HG03066 (cell line): ENCODE data around the gene POTEM.
A peak's percentile ranks its signal among the peaks of the same experiment; 100 is the strongest.
"Not testable (repeated sequence)": the region's sequence is repeated elsewhere in the genome, so short reads cannot be mapped to it uniquely, and the experiment has no call there.

ENCODE experiments used
- ATAC-seq: cut with Tn5 transposase; IDR thresholded peaks from one replicate; pipeline ENCODE4 v1.9.1; 2021; ENCODE audit warnings: low read depth; ENCODE audit not compliant: unreplicated experiment

POTEM gene

DNA sequence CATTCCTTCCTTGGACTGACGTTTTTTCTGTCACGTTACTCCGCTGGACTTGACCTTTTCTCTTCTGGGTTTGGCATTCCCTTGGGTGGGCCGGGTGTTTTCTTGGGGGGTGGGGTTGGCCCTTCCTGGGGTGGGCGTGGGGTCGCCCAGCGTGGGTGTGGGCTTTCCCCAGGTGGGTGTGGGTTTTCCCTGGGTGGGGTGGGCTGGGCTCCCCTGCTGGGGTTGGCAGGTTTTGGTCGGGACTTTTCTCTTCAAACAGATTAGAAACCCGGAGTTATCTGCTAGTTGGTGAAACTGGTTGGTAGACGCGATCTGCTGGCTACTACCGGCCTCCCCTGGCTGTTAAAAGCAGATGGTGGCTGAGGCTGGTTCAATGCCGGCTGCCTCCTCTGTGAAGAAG, at the start of gene POTEM:
POTEM (plus strand) TSS at position 301 of the 400 bp plus-strand sequence; CDS start at position 353, 52 bp downstream.
- ATAC-seq: not testable (repeated sequence)

DNA sequence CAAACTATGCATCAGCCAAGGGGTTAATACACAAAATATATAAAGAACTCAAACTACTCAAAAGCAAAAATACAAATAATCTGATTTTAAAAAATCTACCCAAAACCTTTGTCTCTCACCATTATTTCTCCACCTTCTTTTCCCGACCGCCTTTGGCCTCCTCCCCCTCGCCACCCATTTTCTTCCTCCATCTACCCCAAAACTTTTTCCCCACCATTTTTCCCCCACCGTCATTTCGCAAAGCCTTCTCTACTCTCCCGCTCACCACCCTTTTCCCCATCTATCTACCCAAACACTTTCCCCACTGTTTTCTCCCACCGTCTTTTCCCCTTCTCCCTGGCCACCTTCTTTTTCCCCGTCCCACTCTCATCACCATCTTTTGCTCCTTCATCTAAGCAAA, 48.9 kb upstream of the POTEM start:
- ATAC-seq: not testable (repeated sequence)

DNA sequence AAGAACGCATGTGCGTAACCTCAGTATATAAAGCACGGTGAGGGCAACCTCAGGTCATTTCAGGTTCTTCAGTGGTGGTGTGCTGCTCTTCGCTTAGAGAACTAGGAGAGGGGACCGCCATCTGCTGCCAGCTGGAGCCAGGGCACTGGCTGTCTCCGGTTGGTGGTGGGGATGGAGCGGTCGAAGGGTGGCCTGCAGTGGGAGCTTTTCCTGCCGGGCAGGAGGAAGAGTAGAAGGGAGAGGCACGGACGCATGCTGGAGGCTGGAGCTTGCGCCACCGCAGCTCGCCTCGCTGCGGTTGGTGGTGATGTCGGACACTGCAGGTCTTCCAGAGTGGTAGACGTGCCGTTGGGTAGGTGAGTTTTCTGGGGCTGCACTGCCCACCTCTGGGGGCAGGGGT, 47.2 kb upstream of the POTEM start:
- ATAC-seq: not testable (repeated sequence)

DNA sequence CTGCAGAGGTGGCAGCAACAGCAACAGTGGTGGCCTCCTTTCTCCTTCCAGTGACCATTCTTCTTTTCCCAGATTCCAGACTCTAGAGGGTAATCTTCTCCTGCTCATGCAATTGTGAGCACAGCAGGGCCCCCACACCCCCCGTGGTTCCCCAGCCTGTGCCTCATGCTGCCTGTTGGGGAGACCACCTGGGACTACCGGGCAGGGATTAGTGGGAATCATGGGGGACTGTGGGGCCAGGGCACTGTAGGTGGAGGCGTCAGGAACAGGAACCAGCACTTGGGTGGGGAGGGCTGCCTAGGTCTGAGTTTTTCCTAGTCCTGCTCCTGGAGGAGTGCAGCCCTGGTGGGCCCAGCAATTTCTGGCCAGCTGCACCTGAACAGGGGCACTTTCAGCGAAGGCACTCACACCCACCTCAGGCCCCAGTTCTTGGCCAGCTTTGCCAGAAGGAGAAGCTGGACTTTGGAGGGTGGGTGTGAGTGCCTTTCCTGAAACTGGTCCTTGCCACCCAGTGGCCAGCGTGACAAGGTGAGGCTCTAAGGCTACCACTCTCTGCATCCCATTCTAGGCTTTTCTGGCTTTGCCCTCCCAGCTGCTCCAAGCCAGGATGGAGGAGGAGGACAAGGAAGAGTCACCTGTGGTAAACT, 46.1 kb upstream of the POTEM start:
- not testable (repeated sequence) for ATAC-seq

DNA sequence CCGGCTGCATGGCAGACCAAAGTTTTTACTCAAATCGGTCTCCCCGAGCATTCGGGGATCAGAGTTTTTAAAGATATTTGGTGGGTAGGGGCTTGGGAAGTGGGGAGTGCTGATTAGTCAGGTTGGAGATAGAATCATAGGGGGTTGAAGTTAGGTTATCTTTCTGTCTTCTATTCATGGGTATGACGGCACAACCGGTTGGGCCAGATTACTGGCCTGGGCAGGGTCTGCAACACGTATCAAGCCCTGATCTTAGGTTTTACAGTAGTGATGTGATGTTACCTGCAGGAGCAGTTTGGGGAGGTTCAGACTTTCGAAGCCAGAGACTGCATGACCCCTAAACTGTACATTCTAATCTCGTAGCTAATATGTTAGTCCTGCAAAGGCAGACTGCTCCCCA, 30.4 kb upstream of the POTEM start:
- not testable (repeated sequence) for ATAC-seq

DNA sequence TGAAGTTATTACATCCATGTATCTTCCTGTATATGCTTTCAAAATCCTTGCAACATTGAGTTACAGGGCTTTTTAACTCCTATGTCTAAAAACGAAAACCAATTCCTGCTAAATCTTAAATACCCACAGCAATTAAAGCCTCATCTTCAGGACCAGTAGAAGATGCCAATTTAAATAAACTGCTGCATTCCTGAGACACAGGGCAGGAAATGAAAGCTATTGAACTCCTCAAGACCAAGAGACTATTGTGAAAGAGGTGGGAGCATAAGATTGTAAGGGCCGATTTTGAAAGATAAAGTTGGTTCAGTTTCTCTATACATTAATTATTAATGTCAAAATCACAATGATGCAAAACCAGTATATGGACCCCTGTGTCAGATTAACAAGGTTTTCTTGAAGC, 28.5 kb upstream of the POTEM start:
- not testable (repeated sequence) for ATAC-seq

DNA sequence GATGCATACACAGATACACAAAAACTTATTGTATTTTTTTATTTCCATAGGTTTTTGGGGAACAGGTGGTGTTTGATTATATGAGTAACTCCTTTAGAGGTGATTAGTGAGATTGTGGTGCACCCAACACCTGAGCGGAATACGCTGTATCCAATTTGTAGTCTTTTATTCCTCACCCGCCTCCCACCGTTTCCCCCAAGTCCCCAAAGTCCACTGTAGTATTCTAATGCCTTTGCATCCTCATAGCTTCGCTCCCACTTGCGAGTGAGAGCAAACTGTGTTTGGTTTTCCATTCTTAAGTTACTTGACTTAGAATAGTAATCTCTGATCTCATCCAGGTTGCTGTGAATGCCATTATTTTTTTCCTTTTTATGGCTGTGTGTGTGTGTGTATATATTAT, 17.3 kb upstream of the POTEM start:
- ATAC-seq: not testable (repeated sequence)

DNA sequence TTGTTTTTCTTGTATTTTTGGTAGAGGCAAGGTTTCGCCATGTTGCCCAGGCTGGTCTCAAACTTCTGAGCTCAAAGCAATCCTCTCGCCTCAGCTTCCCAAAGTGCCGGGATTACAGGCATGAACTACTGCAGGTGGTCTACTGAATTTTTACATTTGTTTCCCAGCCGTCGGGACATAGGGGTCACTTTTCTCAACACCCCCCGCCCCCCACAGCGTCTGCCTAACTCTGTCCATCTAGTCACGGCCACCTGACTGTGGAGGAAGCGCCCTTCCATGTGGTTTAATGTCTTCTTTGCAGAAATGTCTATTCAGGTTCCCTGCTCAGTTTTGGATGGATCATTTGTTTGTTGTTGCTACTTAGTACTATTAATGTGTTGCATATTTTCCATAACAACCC, 14.1 kb upstream of the POTEM start:
- ATAC-seq: not testable (repeated sequence)

DNA sequence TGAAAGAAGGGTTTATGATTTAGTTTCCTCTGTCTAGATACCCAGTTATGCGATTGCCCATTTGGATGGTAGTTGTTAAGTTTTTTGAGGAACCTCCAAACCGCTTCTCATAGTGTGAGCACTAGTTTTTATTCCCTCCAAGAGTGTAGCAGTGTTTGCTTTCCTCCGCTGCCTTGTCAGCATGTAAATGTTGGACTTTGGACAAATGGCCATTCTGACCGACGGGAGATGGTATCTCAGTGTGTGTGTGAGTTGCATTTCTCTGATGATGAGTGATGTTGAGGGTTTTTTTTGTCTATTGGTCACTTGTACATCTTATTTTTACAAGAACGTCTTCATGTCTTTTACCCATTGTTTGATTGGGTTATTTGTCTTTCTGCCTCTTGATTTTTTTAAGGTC, 11.4 kb upstream of the POTEM start:
- ATAC-seq: not testable (repeated sequence)

DNA sequence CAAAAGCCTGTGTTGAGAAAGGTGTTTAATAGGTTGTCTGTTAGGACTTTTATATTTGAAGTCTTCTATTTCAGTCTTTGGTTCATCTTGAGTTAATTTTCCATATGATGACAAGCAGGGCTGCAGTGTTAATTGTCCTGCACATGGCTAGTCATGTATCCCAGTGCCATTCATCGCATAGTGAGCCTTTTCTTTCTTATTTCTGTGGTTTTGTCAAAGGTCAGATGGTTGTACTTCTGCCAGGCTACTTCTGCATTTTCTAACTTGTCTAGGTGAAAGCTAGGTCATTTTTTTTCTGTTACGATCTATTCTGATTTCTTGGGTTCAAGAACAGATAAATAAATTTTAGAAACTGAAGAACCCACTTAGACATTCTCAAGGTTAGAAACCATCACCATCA, 5.7 kb upstream of the POTEM start:
- ATAC-seq: not testable (repeated sequence)

DNA sequence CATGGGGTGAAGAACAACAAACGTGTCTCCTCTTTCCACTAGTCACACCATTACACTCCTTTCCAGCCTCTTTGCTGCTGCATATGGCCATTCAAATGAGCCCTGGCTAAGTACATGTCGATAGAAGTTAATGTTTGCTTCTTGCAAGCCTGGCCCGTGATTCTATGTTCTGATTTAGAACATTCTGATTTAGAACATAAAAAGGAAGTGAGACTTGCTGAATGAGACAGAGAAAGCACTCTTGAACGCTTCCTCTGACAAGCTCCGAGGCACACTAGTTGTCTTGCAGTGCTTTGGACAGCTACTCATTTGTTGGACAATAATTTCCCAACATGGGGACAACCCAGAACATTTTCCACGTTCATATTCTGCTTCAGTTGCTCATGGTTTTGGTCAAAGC, 5.1 kb upstream of the POTEM start:
- peak; percentile 70 for ATAC-seq

DNA sequence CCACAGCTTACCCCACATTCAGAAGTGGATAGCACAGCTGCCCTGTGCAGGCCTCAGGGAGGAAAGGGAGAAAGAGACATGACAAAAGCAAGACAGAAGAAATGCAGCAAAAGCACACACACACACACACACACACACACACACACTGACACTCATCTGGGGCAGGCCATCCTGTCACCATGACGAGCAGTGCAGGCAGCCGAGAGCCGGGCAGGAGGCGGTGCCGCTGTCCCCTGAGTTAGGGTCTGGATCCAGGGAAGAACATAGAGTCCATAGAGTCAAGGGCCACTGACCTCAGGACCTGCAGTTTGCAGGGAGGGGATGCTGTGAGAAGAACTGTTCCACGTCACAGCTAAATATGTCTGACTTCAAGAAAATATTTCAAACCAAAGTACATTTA, 4.0 kb upstream of the POTEM start:
- ATAC-seq: not testable (repeated sequence)

DNA sequence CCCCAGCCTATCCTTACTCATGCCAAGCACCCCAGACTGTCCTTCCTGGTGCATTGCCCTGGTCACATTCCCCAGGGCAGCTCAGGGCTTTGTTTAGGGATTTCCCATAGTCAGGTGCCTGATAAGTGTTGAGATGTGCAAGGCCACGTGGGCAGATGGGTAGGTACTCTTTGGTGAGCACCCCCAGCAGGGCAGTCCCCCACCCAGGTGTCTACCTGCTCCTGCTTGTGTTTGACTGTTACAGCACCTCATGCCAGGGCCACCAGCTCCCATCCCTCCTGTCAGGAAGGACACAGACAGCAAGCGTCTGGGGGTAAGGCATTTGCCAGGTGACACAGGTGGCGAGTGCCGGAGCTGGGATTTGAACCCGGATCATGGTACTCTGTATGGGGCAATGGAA, 2.4 kb upstream of the POTEM start:
- ATAC-seq: not testable (repeated sequence)

DNA sequence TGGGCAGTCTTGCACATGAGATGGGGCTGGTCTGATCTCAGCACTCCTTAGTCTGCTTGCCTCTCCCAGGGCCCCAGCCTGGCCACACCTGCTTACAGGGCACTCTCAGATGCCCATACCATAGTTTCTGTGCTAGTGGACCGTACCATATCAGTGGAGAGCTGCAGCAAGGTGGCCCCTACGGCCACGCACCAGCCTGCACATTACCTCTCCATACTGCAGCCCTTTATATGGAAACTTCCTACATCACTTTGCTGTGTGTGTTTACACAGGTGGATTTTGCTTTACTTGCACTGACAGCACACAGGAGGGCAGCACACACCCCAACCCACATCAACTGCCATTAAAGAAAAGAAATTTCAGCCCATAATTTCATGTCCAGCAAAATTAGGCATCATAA, 35.3 kb downstream of the POTEM start:
- ATAC-seq: not testable (repeated sequence)

DNA sequence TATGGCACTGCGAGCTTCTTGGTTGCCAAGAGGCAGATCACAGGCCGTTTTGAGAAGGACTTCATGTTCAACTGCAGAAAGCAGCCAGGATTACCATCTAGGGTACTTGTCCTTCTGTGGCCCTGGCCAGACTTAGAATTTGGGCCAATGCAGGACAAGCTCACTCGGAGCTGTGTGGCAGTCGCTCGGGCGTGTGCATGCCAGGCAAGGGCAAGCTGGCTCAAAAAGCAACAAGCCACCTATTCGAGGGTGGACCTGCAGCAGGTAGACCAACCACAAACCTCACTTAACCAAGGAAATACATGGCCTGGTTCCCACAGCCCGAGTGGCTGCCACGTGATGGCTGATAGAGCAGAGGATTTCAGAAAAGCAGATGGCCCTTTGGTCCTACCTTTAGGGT, 39.3 kb downstream of the POTEM start:
- ATAC-seq: not testable (repeated sequence)

DNA sequence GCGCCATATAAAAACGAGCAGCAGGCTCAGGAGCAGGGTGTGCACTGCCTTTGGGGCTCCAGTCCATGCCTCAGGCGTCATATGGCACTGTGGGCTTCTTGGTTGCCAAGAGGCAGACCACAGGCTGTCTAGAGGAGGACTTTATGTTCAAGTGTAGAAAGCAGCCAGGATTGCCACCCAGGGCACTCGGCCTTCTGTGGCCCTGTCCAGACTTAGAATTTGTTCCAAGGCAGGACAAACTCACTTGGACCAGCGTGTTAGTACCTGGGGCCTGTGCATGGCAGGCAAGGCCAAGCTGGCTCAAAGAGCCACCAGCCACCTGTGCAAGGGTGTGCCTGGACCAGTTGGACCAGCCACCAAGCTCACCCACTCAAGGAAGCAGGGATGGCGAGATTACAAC, 40.4 kb downstream of the POTEM start:
- not testable (repeated sequence) for ATAC-seq

DNA sequence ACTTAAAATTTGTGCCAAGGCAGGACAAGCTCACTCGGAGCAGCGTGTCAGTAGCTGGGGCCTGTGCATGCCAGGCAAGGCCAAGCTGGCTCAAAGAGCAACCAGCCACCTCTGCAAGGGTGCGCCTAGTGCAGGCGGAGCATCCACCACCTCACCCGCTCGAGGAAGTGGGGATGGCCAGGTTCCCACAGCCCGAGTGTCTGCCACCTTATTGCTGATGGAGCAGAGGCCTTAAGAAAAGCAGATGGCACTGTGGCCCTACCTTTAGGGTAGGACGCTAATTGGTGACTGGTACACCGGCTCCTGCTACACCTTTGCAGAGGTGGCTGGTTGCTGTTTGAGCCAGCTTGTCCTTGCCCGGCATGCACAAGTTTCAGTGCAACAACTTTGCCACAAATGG, 43.8 kb downstream of the POTEM start:
- ATAC-seq: not testable (repeated sequence)

DNA sequence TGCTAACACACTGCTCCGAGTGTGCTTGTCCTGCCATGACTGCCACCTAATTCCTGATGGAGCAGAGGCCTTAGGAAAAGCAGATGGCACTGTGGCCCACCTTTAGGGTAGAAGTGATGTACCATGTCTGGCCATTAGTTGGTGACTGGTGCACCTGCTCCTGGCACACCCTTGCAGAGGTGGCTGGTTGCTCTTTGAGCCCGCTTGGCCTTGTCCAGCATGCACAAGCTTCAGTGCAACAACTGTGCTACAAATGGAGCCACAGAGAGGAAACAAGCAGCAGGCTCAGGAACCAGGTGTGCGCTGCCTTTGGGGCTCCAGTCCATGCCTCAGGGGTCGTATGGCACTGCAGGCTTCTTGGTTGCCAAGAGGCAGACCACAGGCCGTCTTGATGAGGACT, 44.5 kb downstream of the POTEM start:
- ATAC-seq: not testable (repeated sequence)

DNA sequence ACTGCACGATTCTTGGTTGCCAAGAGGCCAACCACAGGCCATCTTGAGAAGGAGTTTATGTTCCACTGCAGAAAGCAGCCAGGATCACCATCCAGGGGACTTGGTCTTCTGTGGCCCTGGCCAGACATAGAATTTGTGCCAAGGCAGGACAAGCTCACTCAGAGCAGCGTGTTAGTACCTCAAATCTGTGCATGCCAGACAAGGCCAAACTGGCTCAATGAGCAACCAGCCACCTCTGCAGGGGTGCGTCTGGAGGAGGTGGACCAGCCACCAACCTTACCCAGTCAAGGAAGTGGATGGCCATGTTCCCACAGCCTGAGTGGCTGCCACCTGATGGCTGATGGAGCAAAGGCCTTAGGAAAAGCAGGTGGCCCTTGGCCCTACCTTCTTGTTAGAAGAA, 48.0 kb downstream of the POTEM start:
- not testable (repeated sequence) for ATAC-seq

DNA sequence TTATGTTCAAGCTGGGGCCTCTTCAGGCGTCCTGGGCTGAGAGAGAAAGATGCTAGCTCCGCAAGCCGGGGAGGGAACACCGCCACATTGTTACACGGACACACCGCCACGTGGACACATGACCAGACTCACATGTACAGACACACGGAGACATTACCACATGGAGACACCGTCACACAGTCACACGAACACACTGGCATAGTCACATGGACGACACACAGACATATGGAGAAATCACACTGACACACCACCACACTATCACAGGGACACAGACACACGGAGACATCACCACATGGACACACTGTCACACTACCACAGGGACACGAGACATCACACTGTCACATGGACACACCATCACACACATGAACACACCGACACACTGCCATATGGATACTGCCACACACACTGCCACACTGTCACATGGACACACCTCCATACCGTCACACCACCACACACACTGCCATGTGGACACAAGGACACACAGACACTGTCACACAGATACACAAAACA, 57.9 kb downstream of the POTEM start:
- not testable (repeated sequence) for ATAC-seq

DNA sequence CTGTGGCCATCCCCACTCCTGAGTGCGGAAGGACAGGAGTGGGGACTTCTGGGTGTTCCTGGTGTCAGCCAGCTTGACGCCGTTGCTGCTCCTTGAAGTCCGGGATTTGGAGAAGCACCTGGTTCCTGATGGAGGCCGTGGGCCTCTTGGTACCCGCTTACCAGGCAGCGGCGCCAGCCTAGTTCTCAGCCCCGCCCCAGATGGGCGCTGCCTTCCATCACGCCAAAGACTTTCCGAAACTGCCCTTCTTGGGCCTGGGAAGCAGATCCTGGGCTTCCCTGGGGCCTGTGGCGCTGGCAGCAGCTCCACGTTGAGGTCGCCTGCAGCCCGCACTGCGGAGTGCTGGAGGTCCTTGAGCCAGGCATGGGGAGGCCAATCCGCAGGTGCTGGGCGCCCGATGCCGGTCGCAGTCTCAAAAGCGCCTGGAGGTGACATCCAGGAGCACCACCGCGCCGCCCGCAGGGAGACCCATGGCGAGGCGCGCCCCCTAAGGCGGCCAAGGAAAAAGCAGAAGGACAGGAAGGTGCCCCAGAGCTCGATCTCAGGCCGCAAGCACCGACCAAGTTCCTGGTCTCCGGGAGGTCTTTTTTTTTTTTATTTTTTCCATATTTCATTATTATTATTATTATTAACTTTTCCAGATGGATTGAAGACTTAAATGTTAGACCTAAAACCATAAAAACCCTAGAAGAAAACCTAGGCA, 59.6 kb downstream of the POTEM start:
- ATAC-seq: not testable (repeated sequence)

DNA sequence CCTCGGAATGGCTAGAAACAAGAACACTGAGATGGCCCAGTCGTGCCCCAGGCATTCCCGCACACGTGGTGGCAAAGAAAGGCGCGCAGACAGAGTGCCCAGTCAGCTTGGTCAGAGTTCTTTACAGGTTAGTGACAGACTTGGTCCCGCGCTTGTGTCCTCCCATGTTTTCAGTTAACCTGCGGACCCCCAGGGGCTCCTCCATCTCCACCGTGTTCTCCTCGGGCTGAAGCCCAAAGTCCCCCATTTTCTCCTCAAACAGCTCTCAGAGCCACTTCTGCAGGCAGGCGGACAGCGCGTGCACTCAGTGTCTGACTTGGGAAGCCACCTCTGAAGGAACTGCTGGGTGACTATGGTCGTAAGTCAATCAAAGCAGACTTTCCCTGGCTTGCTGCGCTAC, 60.7 kb downstream of the POTEM start:
- not testable (repeated sequence) for ATAC-seq
